HEK293 (cell line): Measurements from ENCODE around the gene PTPRH.

ENCODE experiments used
- GLI2 ChIP-seq: fragments of 450-650 bp; formaldehyde crosslinking; IDR thresholded peaks from 2 replicates; pipeline ENCODE4; 2017; ENCODE audit warnings: missing biosample characterization, missing genetic modification characterization, low read depth, borderline replicate concordance
- IKZF3 ChIP-seq: fragments of 450-650 bp; IDR thresholded peaks from 2 replicates; pipeline ENCODE4 v1.5.0; 2018; ENCODE audit warnings: missing biosample characterization, mild to moderate bottlenecking, missing genetic modification characterization, moderate library complexity
- KLF1 ChIP-seq: fragments of 450-650 bp; formaldehyde crosslinking; IDR thresholded peaks from 2 replicates; pipeline ENCODE4 v1.5.1; 2016; ENCODE audit warnings: missing biosample characterization, missing genetic modification characterization
- KLF16 ChIP-seq: fragments of 450-650 bp; formaldehyde crosslinking; IDR thresholded peaks from 2 replicates; pipeline ENCODE4 v1.5.1; 2017; ENCODE audit warnings: missing biosample characterization, missing genetic modification characterization
- MEIS1 ChIP-seq: sonication (generic); formaldehyde crosslinking; IDR thresholded peaks from 2 replicates; pipeline ENCODE4 v1.8.1; 2022; ENCODE audit warnings: missing genetic modification reagents, mild to moderate bottlenecking, borderline replicate concordance
- PRDM1 ChIP-seq: fragments of 450-650 bp; formaldehyde crosslinking; IDR thresholded peaks from 2 replicates; pipeline ENCODE4; 2016; ENCODE audit warnings: missing biosample characterization, missing genetic modification characterization
- REPIN1 ChIP-seq: fragments of 450-650 bp; formaldehyde crosslinking; IDR thresholded peaks from 2 replicates; pipeline ENCODE4 v1.5.1; 2017; ENCODE audit warnings: missing biosample characterization, missing genetic modification characterization, low read depth
- SALL2 ChIP-seq: fragments of 450-650 bp; formaldehyde crosslinking; IDR thresholded peaks from 2 replicates; pipeline ENCODE4 v1.5.0; 2017; ENCODE audit warnings: missing biosample characterization, mild to moderate bottlenecking, missing genetic modification characterization, borderline replicate concordance
- SP2 ChIP-seq: fragments of 450-650 bp; formaldehyde crosslinking; IDR thresholded peaks from 2 replicates; pipeline ENCODE4 v1.5.1; 2016; ENCODE audit warnings: missing biosample characterization, missing genetic modification characterization
- WT1 ChIP-seq: fragments of 450-650 bp; formaldehyde crosslinking; IDR thresholded peaks from 2 replicates; pipeline ENCODE4 v1.5.1; 2016; ENCODE audit warnings: missing biosample characterization, missing genetic modification characterization
- ZBTB20 ChIP-seq: fragments of 450-650 bp; formaldehyde crosslinking; IDR thresholded peaks from 2 replicates; pipeline ENCODE4 v1.5.1; 2016; ENCODE audit warnings: missing biosample characterization, missing genetic modification characterization
- ZBTB48 ChIP-seq: fragments of 450-650 bp; formaldehyde crosslinking; IDR thresholded peaks from 2 replicates; pipeline ENCODE4 v1.5.1; 2016; ENCODE audit warnings: missing biosample characterization, missing genetic modification characterization
- ZEB2 ChIP-seq: fragments of 450-650 bp; formaldehyde crosslinking; IDR thresholded peaks from 2 replicates; pipeline ENCODE4 v1.5.1; 2016; ENCODE audit warnings: missing biosample characterization, missing genetic modification characterization
- ZFP69B ChIP-seq: fragments of 450-650 bp; formaldehyde crosslinking; IDR thresholded peaks from 2 replicates; pipeline ENCODE4 v1.5.1; 2016; ENCODE audit warnings: missing biosample characterization, missing genetic modification characterization
- ZIC2 ChIP-seq: fragments of 450-650 bp; formaldehyde crosslinking; IDR thresholded peaks from 2 replicates; pipeline ENCODE4 v1.5.1; 2016; ENCODE audit warnings: missing biosample characterization, missing genetic modification characterization
- ZNF16 ChIP-seq: fragments of 450-650 bp; formaldehyde crosslinking; IDR thresholded peaks from 2 replicates; pipeline ENCODE4 v1.5.1; 2016; ENCODE audit warnings: low read depth, missing biosample characterization, missing genetic modification characterization
- ZNF24 ChIP-seq: fragments of 450-650 bp; formaldehyde crosslinking; IDR thresholded peaks from 2 replicates; pipeline ENCODE4 v1.5.1; 2016; ENCODE audit warnings: missing biosample characterization, missing genetic modification characterization
- ZNF266 ChIP-seq: fragments of 450-650 bp; formaldehyde crosslinking; IDR thresholded peaks from 2 replicates; pipeline ENCODE4 v1.5.1; 2016; ENCODE audit warnings: missing biosample characterization, missing genetic modification characterization, low read depth
- ZNF274 ChIP-seq, 2 experiments: fragments of 200-500 bp in 1 of 2; fragments of 450-650 bp in 1 of 2; sonication (Bioruptor generic) in 1 of 2; formaldehyde crosslinking in 1 of 2; IDR thresholded peaks; 2 replicates each; pipeline versions ENCODE4 v1.5.1 to v1.6.1; 2014 to 2016; ENCODE audit warnings: borderline replicate concordance in 1 of 2, inconsistent platforms in 1 of 2, low read length in 1 of 2, missing biosample characterization in 1 of 2, missing genetic modification characterization in 1 of 2
- ZNF354C ChIP-seq: fragments of 450-650 bp; formaldehyde crosslinking; IDR thresholded peaks from 2 replicates; pipeline ENCODE4 v1.5.1; 2016; ENCODE audit warnings: missing biosample characterization, missing genetic modification characterization, low read depth, borderline replicate concordance
- ZNF394 ChIP-seq: fragments of 450-650 bp; formaldehyde crosslinking; IDR thresholded peaks from 2 replicates; pipeline ENCODE4 v1.5.1; 2016; ENCODE audit warnings: missing biosample characterization, missing genetic modification characterization, mild to moderate bottlenecking, moderate library complexity, borderline replicate concordance
- ZNF555 ChIP-seq: fragments of 450-650 bp; formaldehyde crosslinking; conservative IDR thresholded peaks from 2 replicates; pipeline ENCODE4 v1.5.1; 2017; ENCODE audit warnings: missing biosample characterization, mild to moderate bottlenecking, missing genetic modification characterization, inconsistent platforms
- ZNF560 ChIP-seq: fragments of 450-650 bp; formaldehyde crosslinking; IDR thresholded peaks from 2 replicates; pipeline ENCODE4 v1.5.1; 2017; ENCODE audit warnings: missing biosample characterization, missing genetic modification characterization, borderline replicate concordance
- ZNF561 ChIP-seq: fragments of 450-650 bp; IDR thresholded peaks from 2 replicates; pipeline ENCODE4 v1.5.1; 2018; ENCODE audit warnings: missing biosample characterization, missing genetic modification characterization, borderline replicate concordance
- ZNF571 ChIP-seq: fragments of 450-650 bp; formaldehyde crosslinking; IDR thresholded peaks from 2 replicates; pipeline ENCODE4 v1.5.0; 2017; ENCODE audit warnings: missing biosample characterization, missing genetic modification characterization
- ZNF658 ChIP-seq: fragments of 450-650 bp; formaldehyde crosslinking; IDR thresholded peaks from 2 replicates; pipeline ENCODE4; 2016; ENCODE audit warnings: missing biosample characterization, missing genetic modification characterization
- ZNF776 ChIP-seq: fragments of 450-650 bp; formaldehyde crosslinking; IDR thresholded peaks from 2 replicates; pipeline ENCODE4 v1.5.0; 2017; ENCODE audit warnings: missing biosample characterization, missing genetic modification characterization, borderline replicate concordance
- ZNF837 ChIP-seq: fragments of 450-650 bp; formaldehyde crosslinking; IDR thresholded peaks from 2 replicates; pipeline ENCODE4 v1.5.1; 2016; ENCODE audit warnings: missing biosample characterization, missing genetic modification characterization
- TF ChIP-seq, protein P1 (sequence below): fragments of 450-650 bp; formaldehyde crosslinking; IDR thresholded peaks from 2 replicates; pipeline ENCODE4 v1.5.1; 2016; ENCODE audit warnings: missing biosample characterization, missing genetic modification characterization
- TF ChIP-seq, protein P2 (sequence below): fragments of 450-650 bp; formaldehyde crosslinking; IDR thresholded peaks from 2 replicates; pipeline ENCODE4 v1.5.1; 2016; ENCODE audit warnings: missing biosample characterization, missing genetic modification characterization
- TF ChIP-seq, protein P3 (sequence below): fragments of 450-650 bp; formaldehyde crosslinking; optimal IDR thresholded peaks from 2 replicates; pipeline ENCODE3; 2016; ENCODE audit warnings: missing biosample characterization, mild to moderate bottlenecking, missing genetic modification characterization
- TF ChIP-seq, protein P4 (sequence below): fragments of 450-650 bp; formaldehyde crosslinking; IDR thresholded peaks from 2 replicates; pipeline ENCODE4 v1.5.1; 2017; ENCODE audit warnings: missing biosample characterization, missing genetic modification characterization
- TF ChIP-seq, protein P5 (sequence below): fragments of 450-650 bp; formaldehyde crosslinking; IDR thresholded peaks from 2 replicates; pipeline ENCODE4 v1.5.1; 2017; ENCODE audit warnings: missing biosample characterization, mild to moderate bottlenecking, missing genetic modification characterization, moderate library complexity

PTPRH gene

DNA sequence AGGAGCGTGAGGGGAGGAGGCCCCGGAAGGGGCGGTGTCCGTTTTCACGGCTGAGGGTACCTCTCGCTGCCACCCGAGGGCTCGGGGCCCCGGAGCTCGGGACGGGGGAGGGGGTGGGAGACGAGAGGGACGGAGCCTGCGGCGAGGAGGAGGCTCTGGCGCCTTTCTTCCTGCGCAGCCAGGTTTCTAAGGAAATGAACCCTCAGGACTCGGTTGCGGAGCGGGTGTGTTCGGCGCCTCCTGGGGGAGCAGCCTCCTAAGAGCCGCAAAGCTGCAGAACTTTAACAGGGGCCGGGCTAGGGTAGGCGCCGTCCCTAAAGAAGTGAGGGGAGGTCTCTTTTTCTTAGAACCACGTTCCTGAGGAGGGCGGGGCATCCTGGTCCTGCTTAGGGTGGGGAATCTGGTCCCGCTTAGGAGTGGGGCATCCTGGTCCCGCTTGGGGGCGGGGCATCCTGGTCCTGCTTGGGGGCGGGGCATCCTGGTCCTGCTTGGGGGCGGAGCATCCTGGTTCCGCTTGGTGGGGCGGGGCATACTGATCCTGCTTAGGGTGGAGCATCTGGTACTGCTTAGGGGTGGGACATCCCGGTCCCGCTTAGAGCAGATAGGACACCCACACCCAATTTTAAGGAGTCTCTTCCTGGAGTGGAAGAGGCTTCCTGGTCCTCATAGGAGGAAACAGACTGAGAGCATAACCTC, 35.4 kb downstream of the PTPRH start (continued):
- TF ChIP-seq ZNF555 (tag by site-specific recombination) (no peak), ZBTB20 (tag by site-specific recombination) (peak; percentile 98), ZEB2 (no peak), WT1 (no peak), ZNF560 (tag by site-specific recombination) (no peak), GLI2 (no peak), ZNF776 (tag by site-specific recombination) (no peak), ZNF561 (tag by site-specific recombination) (peak; percentile 81; the same call in 1 of the 2 replicates), ZNF24 (tag by site-specific recombination) (no peak), KLF16 (tag by site-specific recombination) (no peak; the same call in 1 of the 2 replicates), MEIS1 (CRISPR knock-in tag) (no peak), ZIC2 (tag by site-specific recombination) (no peak), ZBTB48 (tag by site-specific recombination) (peak; percentile 67), ZNF837 (tag by site-specific recombination) (no peak), KLF1 (tag by site-specific recombination) (peak; percentile 77), IKZF3 (tag by site-specific recombination) (peak; percentile 53; the same call in 1 of the 2 replicates), ZNF16 (tag by site-specific recombination) (no peak), ZNF274 (IDR thresholded peaks at IDR 0.05; ENCODE audit: low read length) (no peak), ZNF274 (tag by site-specific recombination; IDR thresholded peaks at IDR 0.05; ENCODE audit: borderline replicate concordance) (no peak), PRDM1 (tag by site-specific recombination) (no peak), ZNF571 (tag by site-specific recombination) (no peak), ZNF658 (no peak), SP2 (peak; percentile 85), ZNF394 (tag by site-specific recombination) (no peak), REPIN1 (tag by site-specific recombination) (no peak), SALL2 (tag by site-specific recombination) (no peak), ZNF354C (no peak), ZNF266 (tag by site-specific recombination) (no peak), ZFP69B (no peak)
- TF ChIP-seq, protein P1, sequence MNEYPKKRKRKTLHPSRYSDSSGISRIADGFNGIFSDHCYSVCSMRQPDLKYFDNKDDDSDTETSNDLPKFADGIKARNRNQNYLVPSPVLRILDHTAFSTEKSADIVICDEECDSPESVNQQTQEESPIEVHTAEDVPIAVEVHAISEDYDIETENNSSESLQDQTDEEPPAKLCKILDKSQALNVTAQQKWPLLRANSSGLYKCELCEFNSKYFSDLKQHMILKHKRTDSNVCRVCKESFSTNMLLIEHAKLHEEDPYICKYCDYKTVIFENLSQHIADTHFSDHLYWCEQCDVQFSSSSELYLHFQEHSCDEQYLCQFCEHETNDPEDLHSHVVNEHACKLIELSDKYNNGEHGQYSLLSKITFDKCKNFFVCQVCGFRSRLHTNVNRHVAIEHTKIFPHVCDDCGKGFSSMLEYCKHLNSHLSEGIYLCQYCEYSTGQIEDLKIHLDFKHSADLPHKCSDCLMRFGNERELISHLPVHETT (tag by site-specific recombination), result no peak
- TF ChIP-seq, protein P2, sequence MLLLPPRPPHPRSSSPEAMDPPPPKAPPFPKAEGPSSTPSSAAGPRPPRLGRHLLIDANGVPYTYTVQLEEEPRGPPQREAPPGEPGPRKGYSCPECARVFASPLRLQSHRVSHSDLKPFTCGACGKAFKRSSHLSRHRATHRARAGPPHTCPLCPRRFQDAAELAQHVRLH (tag by site-specific recombination), result no peak
- TF ChIP-seq, protein P3, sequence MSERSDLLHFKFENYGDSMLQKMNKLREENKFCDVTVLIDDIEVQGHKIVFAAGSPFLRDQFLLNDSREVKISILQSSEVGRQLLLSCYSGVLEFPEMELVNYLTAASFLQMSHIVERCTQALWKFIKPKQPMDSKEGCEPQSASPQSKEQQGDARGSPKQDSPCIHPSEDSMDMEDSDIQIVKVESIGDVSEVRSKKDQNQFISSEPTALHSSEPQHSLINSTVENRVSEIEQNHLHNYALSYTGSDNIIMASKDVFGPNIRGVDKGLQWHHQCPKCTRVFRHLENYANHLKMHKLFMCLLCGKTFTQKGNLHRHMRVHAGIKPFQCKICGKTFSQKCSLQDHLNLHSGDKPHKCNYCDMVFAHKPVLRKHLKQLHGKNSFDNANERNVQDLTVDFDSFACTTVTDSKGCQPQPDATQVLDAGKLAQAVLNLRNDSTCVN (tag by site-specific recombination), result peak; percentile 9
- TF ChIP-seq, protein P4, sequence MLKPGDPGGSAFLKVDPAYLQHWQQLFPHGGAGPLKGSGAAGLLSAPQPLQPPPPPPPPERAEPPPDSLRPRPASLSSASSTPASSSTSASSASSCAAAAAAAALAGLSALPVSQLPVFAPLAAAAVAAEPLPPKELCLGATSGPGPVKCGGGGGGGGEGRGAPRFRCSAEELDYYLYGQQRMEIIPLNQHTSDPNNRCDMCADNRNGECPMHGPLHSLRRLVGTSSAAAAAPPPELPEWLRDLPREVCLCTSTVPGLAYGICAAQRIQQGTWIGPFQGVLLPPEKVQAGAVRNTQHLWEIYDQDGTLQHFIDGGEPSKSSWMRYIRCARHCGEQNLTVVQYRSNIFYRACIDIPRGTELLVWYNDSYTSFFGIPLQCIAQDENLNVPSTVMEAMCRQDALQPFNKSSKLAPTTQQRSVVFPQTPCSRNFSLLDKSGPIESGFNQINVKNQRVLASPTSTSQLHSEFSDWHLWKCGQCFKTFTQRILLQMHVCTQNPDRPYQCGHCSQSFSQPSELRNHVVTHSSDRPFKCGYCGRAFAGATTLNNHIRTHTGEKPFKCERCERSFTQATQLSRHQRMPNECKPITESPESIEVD (tag by site-specific recombination), result no peak
- TF ChIP-seq, protein P5, sequence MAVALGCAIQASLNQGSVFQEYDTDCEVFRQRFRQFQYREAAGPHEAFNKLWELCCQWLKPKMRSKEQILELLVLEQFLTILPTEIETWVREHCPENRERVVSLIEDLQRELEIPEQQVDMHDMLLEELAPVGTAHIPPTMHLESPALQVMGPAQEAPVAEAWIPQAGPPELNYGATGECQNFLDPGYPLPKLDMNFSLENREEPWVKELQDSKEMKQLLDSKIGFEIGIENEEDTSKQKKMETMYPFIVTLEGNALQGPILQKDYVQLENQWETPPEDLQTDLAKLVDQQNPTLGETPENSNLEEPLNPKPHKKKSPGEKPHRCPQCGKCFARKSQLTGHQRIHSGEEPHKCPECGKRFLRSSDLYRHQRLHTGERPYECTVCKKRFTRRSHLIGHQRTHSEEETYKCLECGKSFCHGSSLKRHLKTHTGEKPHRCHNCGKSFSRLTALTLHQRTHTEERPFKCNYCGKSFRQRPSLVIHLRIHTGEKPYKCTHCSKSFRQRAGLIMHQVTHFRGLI (tag by site-specific recombination), result no peak
